Measurements from ENCODE around the gene ATP2C2.

DNA sequence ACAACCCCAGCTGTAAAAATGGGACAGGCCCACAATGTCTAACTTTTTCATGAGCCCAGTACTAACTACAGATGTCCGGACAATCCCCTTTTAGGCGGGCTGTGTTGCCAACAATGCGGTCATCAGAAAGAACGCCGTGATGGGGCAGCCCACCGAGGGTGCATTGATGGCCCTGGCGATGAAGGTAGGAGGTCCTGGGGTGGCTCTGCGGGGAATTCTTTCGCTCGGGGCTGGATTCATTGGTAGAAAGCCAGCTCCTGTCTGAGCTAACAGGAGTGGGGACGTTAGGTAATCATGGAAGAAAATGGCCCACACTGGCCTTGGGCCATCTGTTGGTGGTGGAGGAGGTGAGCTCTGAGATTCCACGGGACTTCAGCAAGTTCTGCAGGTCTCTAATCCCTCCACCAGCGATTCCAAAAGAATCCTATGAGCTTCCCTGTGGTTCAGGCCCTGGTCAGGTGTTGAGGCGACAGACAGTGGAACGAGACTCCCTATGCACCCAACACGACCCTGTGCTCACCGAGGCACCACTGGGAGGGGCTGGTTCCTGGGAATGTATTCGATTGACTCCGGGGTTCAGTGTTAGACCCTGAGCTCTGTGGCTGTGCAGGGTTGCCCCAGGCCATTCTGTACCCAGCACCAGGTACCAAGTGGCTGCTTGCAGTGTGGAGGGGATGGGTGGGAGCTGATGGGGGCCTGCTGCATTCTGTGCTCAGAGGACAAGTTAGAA, 74.2 kb downstream of the ATP2C2 start:
- TF ChIP-seq, protein P1, sequence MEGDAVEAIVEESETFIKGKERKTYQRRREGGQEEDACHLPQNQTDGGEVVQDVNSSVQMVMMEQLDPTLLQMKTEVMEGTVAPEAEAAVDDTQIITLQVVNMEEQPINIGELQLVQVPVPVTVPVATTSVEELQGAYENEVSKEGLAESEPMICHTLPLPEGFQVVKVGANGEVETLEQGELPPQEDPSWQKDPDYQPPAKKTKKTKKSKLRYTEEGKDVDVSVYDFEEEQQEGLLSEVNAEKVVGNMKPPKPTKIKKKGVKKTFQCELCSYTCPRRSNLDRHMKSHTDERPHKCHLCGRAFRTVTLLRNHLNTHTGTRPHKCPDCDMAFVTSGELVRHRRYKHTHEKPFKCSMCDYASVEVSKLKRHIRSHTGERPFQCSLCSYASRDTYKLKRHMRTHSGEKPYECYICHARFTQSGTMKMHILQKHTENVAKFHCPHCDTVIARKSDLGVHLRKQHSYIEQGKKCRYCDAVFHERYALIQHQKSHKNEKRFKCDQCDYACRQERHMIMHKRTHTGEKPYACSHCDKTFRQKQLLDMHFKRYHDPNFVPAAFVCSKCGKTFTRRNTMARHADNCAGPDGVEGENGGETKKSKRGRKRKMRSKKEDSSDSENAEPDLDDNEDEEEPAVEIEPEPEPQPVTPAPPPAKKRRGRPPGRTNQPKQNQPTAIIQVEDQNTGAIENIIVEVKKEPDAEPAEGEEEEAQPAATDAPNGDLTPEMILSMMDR (conservative IDR thresholded peaks at IDR 0.05; ENCODE audit: low read depth, low read length): no peak
- no peak for TF ChIP-seq EZH2phosphoT487 (IDR thresholded peaks at IDR 0.05; ENCODE audit: borderline replicate concordance, low read length)
